ENCODE results near the gene CCDC12.

GRCh38 chr3:46952813-46953212 lies 23.7 kb downstream of the CCDC12 start:
- TF ChIP-seq CTCF (IDR thresholded peaks at IDR 0.05; ENCODE audit: insufficient read depth, low read length): no peak
- no peak for TF ChIP-seq REST (IDR thresholded peaks at IDR 0.05; ENCODE audit: insufficient replicate concordance, low read depth)
- TF ChIP-seq GABPA (IDR thresholded peaks at IDR 0.05; ENCODE audit: low read depth): no peak
- no peak for TF ChIP-seq POLR2AphosphoS5 (IDR thresholded peaks at IDR 0.05; ENCODE audit: low read depth)
- no peak for TF ChIP-seq SPI1 (IDR thresholded peaks at IDR 0.05; ENCODE audit: borderline replicate concordance, low read depth)

Measured in HL-60 (cell line).